Fibroblast of peridontal ligament (primary cell): ENCODE data around the gene ARAP3.

Source experiments
- DNase-seq: peaks from one replicate; pipeline ENCODE4 v3.0.0-alpha.2; 2010; ENCODE audit errors: extremely low read depth

Gene ARAP3

GRCh38 chr5:141672071-141672840, 9.8 kb downstream of the ARAP3 start:
- no peak for DNase-seq

- no peak for DNase-seq
These were observed 12.5 kb downstream of the ARAP3 start for GRCh38 chr5:141669520-141669919.

- no peak for DNase-seq
These were observed 13.3 kb downstream of the ARAP3 start for GRCh38 chr5:141668601-141669265.

- DNase-seq: no peak
These were observed 15.8 kb downstream of the ARAP3 start for GRCh38 chr5:141665995-141666940.

- DNase-seq: peak; percentile 65
These were observed 17.1 kb downstream of the ARAP3 start for GRCh38 chr5:141664733-141665461.

GRCh38 chr5:141663506-141663905, 18.5 kb downstream of the ARAP3 start:
- no peak for DNase-seq

GRCh38 chr5:141662028-141662427, 20.0 kb downstream of the ARAP3 start:
- no peak for DNase-seq

GRCh38 chr5:141657937-141658545, 24.0 kb downstream of the ARAP3 start:
- DNase-seq: peak; percentile 90

- DNase-seq: no peak
These were observed 24.6 kb downstream of the ARAP3 start for GRCh38 chr5:141657404-141657803.

GRCh38 chr5:141656396-141656795, 25.6 kb downstream of the ARAP3 start:
- DNase-seq: no peak

GRCh38 chr5:141655020-141655419, 27.0 kb downstream of the ARAP3 start:
- DNase-seq: no peak

GRCh38 chr5:141654298-141654697, 27.7 kb downstream of the ARAP3 start:
- DNase-seq: peak; percentile 76

GRCh38 chr5:141651728-141652105, 30.3 kb downstream of the ARAP3 start:
- DNase-seq: no peak

- peak; percentile 70 for DNase-seq
These were observed 30.9 kb downstream of the ARAP3 start, which contains the start of gene FCHSD1 for GRCh38 chr5:141650851-141651727. FCHSD1 (minus strand) TSS chr5:141651418; CDS start chr5:141651368, 50 bp downstream.

GRCh38 chr5:141649972-141650371, 32.1 kb downstream of the ARAP3 start:
- DNase-seq: no peak

- DNase-seq: no peak
These were observed 32.9 kb downstream of the ARAP3 start for GRCh38 chr5:141649056-141649688.

- DNase-seq: no peak
These were observed 34.2 kb downstream of the ARAP3 start for GRCh38 chr5:141647851-141648250.

GRCh38 chr5:141647242-141647641, 34.8 kb downstream of the ARAP3 start:
- DNase-seq: no peak

- DNase-seq: no peak
These were observed 36.0 kb downstream of the ARAP3 start for GRCh38 chr5:141646026-141646425.
